GF-D8 (cell line): ENCODE data around the gene MIPEP.
"Not testable (repeated sequence)": the region's sequence is repeated elsewhere in the genome, so short reads cannot be mapped to it uniquely, and the experiment has no call there.

ENCODE experiments used
- DNase-seq: peaks from one replicate; lab custom pipeline; 2025; lab: John Stamatoyannopoulos, UW

MIPEP gene

DNA sequence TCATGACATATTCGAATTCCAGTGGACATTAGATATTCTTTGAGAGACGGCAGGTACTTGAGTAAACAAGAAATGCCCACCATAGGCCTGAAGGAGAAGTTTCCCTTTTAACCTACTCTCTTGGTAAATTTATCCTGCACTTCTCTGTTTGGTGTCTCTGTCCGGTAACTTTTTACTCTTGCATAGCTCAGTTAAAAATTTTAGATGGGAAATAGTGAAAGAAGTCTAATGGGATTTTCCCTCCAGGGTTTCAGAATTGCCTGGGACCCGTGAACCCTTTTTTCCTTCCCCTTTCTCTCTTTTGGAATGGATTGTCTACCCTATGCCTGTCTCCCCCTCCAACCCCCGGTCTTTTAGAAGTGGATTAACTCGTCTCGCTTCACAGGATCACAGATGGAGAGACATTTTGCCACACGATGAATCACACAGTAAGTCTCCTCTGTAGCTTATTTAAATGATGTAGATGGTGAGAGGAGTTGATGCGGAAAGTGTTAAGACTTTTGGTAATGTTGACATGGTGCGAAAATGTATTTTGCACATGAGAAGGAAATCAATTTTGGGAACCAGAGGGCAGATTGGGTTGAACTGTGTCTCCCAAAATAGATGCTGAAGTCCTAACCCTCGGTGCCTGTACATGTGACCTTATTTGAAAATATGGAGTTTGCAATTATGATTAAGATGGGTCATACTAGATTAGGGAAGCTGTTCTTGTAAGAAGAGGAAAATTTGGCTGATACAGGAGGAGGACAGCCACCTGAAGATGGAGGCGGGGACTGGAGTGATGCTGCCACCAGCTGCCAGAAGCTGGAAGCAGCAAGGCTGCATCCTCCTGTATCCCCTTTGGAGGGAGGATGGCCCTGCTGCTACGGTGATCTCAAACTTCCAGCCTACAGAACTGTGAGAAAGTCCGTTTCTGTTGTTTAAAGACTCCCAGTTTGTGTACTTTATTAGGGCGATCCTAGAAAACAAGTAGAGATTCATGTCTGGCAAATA, 711 bp upstream of the MIPEP start:
- no peak for DNase-seq

DNA sequence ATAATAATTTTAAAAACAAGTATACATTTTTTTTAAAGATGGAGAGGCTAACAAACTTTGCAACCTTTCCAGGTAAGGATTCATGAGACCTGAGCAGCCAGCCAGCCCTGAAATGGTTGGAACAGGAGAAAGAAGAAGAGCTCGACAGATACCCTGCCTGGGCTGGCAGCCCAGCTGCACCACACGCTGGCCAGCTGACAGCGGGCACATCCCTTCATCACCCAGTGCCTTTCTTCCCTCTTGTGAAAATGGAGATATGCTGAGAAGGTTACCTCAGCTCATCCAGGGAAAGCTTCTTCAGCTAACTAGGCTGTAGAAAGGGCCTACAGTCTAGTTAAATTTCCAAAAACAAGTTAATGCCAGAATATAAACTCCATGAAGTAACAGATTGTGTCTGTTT, 4.8 kb downstream of the MIPEP start:
- not testable (repeated sequence) for DNase-seq

DNA sequence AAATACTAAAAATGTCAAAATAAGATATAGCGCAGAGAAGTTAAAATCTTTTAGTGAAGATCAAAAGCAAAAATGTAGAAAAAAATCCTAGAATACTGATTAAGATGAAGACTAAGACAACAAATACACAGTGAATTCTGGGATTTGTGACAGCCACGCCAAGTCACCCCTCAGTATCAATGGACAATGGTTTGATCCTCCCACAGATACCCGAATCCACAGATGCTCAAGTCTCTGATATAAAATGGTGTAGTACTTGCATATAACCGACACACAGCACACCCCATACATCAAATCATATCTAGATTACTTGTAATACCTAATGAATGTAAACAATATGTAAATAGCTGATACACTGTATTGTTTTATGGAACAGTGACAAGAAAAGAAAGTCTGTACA, 5.9 kb downstream of the MIPEP start:
- no peak for DNase-seq

DNA sequence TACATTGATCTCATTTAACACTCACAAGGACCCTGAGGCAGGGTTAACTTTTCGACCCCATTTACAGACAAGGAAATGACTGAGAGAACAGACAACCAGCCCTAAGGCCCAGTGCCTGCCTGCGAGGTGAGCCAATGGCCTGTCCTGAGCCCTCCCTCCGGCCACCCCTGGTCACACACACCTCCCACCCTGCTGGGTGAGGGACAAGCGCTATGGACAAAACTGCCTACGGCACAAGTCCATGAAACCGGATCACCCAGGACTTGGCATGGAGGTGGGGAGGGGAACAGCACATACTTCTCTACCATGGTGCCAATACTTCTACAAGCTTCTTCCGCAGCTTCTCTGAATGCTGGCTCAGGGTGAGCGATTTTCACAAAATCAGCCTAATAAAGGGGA, 7.8 kb downstream of the MIPEP start:
- DNase-seq = not testable (repeated sequence)

DNA sequence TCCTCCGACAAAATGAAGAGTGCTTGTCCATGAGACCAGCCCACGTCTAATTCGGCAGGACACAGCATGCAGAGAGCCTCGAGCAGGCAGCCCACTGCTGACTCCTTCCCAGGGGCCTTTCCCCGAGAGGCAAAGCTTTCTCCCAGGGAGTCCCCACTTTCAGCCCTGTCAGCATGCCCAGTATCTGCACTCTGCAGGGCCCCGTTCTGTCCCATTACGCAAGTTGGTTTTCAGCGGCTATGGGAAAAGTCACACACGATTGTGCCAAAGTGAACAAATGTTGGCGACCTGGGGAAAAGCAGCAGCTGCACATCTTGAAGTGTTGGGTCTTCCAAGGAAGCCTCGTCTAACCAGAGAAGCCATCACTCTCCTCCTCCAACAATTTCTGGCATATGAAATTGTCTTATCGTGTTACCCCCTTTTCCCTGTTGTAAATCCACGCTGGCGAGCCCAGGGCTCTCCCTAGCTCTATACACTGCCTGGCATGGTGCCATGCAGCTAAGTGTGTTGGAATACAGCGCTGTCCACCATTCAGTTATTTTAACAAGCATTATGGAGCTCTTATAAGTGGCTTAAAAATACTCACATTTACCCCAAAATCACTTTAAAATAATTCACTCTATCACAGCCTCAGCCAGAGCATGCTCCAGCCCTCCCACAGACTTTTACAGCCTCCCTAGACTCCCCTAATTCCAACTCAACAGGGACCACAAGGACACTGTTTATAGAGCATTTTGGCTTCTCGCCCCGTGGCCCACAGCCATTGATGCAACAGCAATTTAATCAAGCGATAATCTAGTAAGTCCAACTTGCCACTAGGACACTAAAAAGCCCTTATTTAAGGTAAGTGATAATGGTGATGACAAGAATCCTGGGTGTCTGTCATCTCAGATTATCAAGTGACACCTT, 8.5 kb downstream of the MIPEP start:
- not testable (repeated sequence) for DNase-seq

DNA sequence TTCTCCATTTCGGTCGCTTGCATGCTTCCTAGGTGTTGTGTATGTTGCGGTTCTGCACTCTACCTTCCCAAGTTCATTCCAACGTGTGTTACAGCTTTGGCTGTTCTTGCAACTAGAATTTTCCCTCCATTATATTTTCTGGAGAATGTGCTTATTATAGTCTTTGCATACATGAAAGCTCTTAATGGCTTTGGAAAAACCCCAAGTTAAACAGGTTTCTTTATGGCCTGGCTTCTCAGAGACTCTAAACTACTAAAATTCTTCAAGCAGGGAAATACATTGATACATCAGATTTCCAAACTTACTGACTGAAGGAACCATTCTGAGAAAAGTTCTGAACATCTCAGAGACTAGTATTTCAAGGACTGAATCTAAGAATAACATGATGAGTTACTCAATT, 11.9 kb downstream of the MIPEP start:
- DNase-seq = no peak

DNA sequence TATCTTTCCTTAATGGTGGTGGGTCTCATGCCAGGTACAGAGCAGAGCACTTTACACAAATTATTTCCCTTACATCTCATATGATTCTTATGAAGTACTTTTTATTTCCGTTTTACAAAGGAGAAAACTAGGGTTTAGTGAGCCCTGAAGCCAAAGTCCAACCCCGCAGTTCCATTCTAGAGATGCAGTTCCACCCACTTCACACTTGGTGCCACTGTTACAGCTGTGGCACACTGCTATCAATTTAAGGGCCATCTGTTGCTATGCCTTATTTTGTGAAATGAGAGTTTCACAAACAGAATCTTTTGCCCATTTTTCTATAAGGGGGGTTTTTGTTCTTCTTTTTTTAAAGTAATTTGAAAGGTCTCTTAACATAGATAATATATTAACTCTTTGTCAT, 12.9 kb downstream of the MIPEP start:
- DNase-seq = no peak

DNA sequence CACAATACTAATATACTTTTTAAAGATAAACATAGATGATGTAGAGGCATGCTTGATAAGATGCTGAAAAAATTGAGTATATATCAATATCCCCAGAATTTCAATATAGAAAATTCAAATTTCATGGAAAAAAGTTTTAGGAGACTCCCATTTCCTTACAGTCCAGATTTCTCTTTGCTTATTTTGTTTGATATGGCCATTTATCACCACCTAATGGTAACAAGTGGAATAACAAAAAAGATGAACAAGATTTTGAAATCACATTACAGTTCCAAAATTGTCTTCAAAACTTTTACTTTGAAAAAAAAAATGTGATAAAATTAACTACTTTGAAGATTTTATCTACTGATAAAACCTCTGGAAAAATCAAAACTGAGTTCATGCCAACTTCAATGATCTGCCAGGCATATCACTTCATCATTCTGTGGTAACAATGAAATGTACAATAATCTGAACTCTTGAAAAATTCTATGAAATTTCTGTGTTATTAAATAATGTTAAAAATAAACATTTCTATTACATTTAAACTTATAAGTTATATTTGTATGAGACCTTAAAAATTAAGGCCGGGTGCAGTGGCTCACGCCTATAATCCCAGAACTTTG, 17.5 kb downstream of the MIPEP start:
- peak; percentile 14 for DNase-seq

DNA sequence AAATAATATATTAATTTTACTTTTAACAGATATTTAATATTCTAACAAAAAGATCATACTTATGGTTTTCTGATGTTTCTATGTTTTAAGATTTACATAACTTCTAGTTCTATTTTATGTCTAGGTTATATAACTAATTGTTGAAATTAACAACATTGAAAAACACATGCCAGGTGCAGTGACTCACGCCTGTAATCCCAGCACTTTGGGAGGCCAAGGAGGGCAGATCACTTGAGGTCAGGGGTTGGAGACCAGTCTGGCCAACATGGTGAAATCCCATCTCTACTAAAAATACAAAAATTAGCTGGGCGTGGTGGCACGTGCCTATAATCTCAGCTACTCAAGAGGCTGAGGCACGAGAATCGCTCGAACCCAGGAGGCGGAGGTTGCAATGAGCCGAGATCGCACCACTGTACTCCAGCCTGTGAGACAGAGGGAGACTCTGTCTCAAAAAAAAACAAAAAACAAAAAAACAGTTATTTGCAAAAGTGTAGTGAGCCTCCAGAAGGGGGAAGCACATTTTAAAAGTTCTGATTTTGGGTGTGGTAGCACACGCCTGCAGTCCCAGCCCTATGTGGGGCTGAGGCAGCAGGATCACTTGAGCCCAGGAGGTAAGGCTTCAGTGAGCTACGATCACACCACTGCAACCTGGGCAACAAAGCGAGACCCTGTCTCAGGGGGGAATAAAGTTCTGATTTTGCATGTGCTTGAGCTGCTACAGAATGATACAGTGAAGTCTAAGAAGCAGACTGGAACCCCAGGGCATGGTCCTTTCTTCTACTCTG, 18.7 kb downstream of the MIPEP start:
- no peak for DNase-seq

DNA sequence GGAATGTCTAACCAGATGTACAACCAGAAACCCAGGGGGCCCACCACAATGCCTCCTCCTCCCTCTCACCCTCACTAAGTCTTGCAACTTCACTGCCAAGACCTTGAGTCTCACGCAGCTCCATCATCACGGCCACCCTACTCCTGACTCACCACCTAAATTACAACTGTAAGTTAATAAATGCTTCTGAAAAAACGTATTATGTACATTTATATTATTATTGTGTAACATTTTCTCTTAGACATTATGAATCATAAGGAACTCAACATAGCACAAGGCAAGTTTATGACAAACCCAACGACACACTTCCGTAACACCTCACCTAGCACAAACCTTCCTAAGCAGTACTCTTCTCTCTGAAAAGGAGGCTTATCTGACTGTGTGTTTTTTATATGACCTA, 20.7 kb downstream of the MIPEP start:
- DNase-seq = no peak

DNA sequence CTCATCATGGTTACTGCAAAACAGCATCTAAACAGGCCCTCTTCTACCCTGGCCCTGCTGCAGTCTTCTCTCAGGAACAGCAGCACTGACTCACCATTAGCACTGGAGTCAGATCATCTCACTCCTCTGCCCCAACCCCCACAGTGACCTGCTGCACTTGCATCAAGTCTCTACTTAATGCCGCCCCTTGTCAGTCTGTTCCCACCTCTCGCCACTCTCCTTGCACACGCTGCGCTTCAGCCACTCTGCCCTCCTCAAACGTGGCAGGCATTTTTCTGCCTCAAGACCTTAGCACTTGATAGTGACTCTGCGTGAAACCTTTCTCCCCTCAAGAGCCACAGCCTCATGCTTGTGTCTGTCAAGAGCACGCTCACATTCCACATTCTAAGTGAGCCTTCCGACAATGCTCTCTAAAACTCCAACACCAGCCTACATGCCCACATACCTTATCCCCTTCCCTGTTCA, 22.1 kb downstream of the MIPEP start:
- no peak for DNase-seq

DNA sequence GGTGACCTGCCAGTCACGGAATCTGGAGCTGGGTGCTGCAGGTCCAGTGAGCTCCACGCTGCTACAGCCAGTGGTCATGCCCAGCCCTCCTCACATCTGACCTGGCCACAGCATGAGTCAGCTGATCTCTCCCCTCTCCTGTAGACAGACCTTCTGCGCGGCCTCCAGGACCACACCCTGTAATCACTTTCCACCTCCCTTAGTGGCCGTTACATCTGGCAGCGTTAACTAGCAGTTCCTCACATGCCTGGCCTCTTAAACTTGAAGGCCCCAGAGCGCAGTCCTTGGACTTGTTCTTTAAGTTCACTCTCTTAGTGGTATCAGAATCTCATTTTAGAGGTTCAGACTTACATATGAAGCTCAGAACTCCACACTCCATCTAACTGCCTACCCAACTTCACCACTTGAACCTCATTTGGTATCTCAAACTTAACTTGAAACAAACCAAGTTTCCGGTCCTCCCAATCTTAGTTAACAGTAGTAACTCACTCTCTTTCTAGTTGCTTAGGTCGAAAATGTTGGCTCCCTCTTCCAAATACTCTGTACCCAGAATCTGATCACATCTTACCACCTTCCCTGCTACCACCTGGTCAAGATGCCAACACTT, 22.7 kb downstream of the MIPEP start:
- DNase-seq = no peak

DNA sequence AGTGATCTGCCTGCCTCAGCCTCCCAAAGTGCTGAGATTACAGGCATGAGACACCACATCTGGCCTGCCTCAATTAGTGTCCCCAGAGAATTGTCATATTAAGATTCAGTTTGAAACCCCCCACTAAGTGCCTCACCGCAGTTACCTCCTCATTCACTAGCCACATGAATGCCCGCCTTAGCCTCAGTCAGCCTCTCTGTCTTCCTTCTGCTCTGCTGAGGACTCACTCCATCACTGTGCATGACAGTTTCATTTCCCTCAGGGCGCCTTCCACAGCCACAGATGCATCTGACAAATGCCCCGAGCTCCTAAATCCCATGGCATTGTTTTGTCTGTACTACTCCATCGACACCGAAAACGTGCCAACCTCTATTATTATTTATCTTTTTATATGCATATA, 23.3 kb downstream of the MIPEP start:
- no peak for DNase-seq

DNA sequence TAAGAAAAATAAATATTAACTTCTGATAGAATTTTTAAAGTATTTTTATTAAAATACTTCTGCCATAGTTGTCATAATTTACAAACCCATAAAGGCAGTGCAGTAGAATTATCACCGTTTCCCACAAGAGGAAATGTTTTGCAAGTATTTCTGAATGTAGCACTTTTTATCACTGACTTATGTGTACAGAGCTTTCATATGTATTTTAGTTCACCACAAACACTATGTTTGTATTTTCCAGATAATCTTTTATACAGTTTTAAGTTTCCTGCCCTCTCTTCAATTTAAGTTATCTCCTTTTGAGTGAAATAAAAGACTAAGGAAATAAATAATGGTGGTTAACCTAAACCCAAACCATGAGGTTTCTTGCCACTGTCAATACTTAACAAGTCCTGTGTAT, 24.2 kb downstream of the MIPEP start:
- DNase-seq = peak; percentile 11

DNA sequence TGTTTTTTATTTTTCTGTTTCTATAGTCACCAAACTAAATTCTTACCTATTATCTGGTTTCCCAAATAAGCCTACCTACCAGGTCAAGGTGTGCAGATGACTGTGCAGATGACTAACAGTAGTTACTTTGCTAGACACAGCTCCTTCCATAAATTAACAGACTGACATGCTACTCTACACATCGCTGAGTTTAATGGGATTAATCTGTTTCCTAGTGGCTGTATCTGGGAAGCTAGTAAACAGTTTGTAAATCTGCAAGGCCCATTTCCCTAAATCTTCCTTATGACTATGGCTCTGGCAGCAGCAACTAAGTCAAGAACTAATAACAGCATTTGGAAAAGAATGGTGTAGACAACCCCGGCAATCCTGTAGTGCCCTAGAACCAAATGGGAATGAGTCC, 27.9 kb downstream of the MIPEP start:
- DNase-seq = no peak

DNA sequence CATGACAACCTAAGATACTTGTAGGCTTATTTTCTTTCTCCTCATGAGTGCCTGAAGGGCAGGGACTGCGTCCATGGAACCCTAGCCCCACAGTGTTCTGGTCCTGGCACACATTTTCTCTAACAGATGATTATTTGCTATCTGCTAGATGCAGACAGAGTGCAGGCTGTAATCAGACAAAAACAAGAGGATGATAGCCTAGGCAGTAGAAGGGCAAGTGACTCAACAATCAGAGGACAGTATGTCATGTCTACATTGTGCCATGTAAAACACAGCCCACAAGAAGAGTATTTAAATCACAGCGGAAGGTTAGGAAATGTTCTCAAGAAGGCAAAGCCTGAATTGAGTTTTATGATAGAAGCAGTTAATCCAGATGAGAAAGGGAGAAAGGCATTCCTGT, 29.3 kb downstream of the MIPEP start:
- DNase-seq = no peak

DNA sequence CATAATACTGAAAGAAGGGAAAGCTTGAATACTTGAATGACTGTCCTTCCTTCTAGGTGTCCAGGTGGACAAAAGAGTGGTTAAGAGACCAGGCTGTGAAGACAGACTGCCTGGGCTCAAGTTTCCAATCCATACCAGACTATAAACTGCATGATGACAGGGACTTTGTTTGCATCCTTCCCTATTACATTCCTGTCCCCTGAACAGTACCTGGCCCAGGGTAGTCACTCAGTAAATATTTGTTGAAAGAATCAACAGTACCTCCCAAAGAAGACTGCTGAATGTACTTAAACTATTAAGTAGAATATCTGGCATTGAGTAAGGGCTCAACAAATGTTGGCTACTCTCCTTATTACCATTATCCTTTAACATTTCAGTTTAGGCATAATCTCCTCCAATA, 29.7 kb downstream of the MIPEP start:
- DNase-seq = no peak

DNA sequence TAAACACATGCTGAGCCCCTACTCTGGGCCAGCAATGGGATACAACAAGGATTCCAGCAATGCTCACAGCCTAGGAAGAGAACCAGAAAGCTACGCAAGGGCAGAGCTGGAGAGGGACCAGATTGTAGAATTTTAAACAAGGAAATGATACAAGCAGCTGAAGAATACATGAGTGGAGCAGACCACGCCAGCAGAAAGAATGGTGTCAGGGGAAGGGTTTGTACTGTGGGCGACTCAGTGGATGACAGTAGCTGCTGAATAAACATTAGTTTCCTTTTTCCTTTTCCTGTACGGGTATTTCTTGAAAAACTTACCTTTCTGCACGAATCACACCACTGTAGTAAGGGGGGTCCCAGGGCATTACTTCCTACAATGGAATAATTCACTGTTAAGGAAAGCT, 30.7 kb downstream of the MIPEP start:
- no peak for DNase-seq

DNA sequence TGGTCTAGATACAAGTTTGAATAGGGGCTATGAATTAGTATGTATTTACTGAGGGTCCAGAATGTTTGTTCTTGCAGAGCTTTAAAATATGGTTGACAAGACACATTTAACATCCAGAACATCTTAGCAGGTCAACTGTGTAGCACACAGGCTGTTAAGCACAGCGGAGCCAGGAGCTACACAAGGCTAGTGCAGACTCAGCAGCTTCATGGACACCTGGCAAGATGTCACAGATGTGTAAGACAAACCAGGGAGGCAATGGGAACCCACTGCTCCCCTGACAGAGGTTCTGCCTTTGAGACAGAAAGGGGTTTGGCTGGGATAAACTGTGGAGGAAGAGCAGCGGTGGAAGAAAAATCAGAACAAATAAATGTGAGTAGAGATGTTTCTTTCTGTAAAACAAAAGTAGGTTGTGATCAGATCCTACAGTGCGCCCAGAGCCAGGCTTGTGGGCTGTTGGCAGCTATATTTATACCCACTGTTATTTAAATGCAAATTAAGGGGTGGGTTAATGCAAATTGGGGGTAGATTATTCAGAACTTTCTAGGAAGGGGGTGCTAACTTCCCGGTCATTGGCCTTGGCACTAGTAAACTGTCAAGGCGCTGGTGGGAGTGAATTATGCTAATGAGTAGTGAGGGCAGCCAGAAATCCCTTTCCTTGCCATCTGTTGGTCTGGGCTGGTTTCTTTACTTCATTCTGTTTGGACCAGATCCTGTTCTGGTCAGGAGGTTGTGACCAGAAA, 33.0 kb downstream of the MIPEP start:
- no peak for DNase-seq

DNA sequence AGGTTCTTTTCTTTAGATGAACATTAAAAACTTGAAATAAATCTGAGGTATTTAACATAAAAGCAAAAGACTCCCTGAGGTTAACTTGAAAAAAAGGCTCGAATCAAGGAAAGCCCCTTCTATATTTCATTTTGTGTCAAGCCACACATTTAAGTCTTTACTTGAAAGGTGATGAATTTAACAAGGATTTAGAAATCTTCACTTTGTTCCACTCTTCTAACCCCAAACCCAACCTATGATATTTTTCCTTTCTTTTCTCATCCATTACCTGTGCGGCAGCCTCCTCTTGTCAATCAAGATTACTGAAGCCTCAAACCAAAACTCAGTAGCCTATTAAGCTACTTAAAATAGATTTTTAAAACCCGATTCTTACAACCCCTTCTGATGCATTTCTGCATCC, 33.8 kb downstream of the MIPEP start:
- no peak for DNase-seq
